GM18511 (cell line): ENCODE results near the gene COL3A1.

ENCODE experiments used
- ATAC-seq: cut with Tn5 transposase; IDR thresholded peaks from one replicate; pipeline ENCODE4 v1.9.1; 2021; ENCODE audit warnings: mild to moderate bottlenecking, moderate library complexity; ENCODE audit not compliant: unreplicated experiment

The COL3A1 gene

GRCh38 chr2:188974164-188974563, at the start of gene COL3A1:
Gene COL3A1, plus strand, starts transcription at chr2:188974373. Its CDS starts 117 bp downstream, at chr2:188974490.
- no peak for ATAC-seq

GRCh38 chr2:188928643-188929042, 45.5 kb upstream of the COL3A1 start:
- ATAC-seq, result no peak

DNA sequence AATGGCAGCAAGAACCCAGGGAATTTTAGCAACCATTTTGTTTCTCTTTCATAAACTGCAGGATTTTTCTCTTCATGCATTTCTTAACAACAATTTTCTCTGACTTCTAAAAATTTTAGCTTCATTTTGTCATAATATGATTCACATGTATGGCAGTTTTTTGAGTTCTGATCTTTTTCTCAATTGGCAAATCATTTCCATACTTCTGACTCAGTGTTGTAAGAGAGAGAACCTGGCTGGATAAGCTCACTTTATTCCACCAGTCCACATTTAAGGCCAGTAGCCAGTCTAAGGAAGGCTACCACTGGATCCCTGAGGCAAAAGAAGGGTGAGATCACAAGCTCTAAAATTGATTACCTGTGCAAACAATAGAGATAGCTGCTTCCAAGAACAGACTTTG, 42.8 kb upstream of the COL3A1 start:
- no peak for ATAC-seq

DNA sequence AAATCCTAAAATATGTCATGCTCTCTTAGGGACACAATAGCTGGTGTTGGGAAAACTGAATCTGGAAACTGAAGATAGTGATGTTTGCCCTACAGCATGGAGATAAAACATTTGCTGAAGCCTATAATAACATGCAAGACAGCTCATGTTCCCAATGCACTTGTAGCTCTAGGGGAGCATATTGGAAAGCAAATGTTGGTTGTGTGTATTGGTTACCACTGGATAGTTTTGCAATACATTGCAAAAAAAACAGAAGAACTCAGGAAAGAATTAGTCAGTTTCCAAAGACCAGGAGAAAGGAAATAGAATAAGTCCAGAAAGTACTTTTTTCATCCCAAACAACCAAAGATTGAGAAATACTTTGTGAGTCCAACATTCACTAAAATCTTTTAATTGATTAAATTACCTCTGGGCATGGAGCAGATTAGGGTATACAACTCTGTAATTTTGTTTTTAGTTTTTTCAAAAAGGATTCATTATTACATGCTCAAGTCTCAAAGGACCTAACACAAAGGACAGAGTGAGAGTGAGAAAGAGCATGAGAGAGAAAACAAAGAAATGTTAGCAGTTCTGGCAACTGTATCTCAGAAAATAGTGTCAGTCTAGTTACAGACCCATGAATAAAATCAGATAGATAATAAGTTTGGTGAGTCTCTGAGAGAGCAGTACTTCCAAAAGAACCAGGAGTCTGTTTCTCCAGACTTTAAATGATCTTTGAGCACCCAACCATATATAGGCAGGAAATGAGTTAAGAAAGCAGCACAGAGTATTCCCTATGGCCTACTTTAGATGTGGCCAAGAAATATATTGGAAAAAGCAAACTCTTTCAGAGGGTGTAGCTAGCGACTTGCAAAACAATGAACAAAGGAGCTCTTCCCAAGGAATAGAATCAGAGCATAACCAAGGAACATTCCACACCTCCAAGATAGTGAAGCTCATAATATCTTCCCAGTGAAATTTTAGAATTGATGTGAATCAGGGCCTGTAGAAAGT, 36.6 kb upstream of the COL3A1 start:
- no peak for ATAC-seq

DNA sequence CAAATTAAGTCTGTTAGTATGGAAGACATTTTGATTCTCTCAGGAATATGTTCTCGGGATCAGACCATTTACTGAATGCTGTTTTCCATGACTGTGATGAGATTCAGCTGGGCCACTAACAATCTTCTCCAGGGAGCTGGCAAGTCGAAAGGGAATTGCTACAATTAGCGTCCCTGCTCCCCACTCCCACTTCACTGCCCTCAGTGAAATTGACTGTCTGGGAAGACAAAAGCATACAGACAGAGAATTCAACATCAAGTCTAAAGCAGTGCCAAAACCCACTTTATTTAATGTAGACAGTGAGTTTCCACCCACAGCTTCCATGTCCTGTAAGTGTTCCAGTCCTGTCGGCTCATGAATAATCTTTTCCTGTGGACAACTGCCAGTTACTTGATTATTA, 34.0 kb upstream of the COL3A1 start:
- no peak for ATAC-seq

DNA sequence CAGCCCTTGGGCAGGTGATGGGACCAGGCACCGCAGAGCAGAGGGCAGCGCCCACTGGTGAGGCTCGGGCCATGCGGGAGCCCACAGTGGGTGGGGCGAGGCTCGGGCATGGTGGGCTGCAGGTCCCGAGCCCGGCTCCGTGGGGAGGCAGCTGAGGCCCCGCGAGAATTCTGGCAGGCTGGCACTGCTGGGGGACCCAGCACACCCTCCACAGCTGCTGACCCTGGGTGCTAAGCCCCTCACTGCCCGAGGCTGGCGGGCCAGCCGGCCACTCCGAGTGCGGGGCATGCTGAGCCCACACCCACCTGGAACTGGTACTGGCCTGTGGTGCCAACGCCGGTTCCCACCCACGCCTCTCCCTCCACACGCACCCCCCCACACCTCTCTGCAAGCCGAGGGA, 29.7 kb upstream of the COL3A1 start:
- ATAC-seq, result no peak

GRCh38 chr2:188949046-188949818, 24.9 kb upstream of the COL3A1 start:
- no peak for ATAC-seq

DNA sequence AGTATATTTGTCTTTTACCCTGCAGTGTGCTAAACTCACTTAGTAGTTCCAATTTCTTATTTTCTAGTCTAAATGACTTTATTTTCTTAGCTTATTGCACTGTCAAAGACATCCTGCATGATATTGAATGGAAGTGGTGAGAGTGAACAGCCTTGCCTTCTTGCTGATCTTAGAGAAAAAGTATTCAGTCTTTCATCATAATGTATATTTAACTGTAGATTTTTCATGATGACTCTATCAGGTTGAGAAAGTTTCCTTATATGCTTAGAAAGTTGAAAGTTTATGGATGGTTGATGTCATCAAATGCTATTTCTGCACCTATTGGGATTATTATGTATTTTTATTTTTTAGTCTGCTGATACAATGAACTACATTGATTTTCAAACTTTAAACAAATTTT, 21.3 kb upstream of the COL3A1 start:
- no peak for ATAC-seq

DNA sequence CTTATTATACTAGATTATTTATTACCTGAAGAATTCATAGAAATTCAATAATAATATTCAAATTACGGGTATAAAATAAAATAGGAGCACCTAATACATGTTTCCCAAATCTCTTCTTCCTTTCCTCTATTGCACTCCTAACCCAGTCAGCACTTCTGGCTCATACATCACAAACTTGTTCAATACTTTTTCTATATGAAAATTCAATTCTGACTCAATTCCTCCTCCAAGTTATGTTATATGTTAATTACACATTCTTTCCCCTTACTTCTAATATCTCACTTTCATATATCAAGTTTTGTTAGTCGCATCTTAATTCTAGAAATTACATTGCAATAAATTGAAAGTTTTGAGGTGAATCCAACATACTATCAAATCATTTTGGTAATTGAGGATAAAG, 17.9 kb upstream of the COL3A1 start:
- ATAC-seq, result no peak

DNA sequence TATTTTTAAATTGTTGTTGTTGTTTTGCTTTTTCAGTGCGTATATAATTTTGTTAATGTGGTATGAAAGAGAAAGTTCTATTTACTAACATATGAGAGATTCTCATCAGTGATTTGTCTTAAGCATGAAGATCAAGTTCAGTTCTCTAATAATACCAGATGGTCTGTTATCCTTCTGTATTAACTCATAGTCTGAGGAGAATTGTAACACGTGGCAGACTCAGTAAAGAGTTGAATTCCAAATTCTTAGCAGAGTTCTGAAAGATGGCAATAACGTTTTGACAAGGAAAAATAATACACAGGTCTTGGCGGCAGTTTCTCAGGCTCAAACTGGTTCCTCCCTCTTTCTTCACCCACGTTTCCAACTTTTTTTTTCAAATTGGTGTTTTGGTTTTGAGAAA, 17.2 kb upstream of the COL3A1 start:
- ATAC-seq, result no peak

GRCh38 chr2:188957646-188958045, 16.5 kb upstream of the COL3A1 start:
- no peak for ATAC-seq

- no peak for ATAC-seq
Measured at GRCh38 chr2:188963741-188964140, 10.4 kb upstream of the COL3A1 start.

DNA sequence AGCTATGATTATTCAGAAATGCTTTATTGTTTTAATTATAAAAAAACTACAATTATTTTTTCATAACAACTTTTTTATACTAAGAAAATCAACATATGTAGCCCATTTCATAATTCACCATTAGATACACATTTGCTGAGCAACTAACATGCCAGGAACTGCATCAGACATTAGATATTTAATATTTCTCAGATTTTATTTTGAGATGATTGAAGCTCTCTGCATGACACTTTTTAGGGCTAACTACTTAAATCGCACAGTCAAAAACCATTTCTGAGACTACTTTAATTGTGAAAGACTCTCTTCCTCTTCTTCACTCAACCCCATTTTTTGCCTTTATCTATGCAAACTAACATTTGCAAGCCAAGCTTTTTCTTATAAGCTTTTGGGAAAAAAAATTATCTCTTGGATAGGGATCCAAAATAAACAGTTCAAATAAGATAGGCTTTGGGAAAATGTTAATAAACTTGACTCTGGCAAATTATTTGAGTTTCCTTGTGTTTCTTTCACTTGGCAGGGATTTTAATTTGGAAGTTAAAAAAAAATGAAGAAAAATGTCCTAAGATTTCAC, 9.1 kb upstream of the COL3A1 start:
- ATAC-seq, result no peak

DNA sequence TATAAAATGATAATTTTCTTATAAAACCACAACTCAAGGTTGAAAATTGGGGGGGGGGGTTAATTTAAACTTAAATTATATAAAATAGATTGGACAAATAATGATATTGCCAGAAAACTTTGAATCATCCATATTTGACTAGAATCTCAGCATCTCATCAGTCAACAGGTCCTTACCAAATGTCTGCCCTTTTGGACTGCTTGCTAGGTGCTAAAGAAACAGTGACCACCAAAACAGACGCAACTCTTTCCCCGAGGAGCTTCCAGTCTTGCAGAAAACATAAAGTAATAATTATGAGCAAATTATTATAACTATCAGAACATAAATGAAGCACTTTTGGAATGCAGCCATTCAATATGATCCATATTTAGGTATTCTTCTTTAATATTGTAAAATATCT, 8.6 kb upstream of the COL3A1 start:
- no peak for ATAC-seq

- ATAC-seq, result no peak
Measured at GRCh38 chr2:188966079-188966571, 8.0 kb upstream of the COL3A1 start.

GRCh38 chr2:188966728-188967440, 7.3 kb upstream of the COL3A1 start:
- ATAC-seq, result no peak

GRCh38 chr2:188969236-188969635, 4.9 kb upstream of the COL3A1 start:
- ATAC-seq, result peak; percentile 27

DNA sequence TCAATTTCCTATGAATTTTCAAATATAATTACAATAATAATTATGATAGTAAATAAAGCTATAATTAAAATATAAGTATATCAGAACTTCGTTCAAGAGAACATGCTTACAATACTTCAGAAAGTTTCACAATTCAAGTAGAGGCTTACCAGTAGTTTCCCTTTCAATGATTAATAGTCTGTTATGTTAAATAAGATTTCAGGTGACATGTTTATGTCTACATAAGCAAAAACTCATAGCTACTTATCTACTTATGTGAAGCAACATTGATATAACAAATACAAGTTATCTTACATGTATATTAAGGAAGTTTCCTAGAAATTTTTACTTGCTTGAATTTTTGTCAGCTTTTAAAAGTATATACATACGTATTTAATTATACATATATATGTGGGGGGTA, 4.5 kb upstream of the COL3A1 start:
- ATAC-seq, result peak; percentile 50

DNA sequence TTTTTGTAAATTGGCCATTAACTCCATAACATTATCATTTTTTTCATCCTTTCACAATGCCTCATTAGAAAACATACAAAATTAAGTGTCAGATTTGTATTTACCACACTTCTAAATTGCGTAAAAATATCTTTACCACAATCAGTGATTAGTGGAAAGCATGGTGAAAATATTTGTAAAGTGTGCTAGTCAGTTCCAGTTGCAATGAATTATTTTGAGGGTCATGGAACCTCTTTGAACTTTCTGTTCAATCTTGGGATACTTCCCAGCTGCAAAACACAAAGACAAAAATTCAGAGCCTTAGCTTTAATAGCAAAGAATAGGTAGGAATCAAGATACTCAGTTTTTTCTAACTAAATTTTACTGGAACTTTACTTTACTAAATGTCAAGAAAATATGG, 4.0 kb upstream of the COL3A1 start:
- no peak for ATAC-seq

DNA sequence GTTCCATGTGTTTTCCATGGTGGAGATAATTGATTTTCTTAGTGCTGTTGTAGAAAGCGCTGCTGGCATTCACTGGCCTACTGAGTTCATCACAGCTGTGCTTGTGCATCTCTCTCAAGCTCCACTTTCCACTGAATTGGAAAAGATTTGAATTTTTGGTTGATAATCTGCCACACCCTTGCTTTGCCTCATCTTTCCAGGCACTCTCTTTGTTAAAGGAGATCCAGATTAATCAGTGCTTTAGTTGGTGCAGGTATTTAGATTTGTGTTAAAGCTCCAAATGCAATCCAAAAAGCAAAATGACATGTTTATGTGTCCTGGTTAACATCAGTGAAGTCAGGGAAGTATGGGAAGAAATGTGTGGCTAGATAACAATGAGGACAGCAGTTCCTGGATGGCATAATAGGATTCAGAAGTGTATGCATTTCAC, 2.7 kb upstream of the COL3A1 start:
- ATAC-seq, result no peak

DNA sequence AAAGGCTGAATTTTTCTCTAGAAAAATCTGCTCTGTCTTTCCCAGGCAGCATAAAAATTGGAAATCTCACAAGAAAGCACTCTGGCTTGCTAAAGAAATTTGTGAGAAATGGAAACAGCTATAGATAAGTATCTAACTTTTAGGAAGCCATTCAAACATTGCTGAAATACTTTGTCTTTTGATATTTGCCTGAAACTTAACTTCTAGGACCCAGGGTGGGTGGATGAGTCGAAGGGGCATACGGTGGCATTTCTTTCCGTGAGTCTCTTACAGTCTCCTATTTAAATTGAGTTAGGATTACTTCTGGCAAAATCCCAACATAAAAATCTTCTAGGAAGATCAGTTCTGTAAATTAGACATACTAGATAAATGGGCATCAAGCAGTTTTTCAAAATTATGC, 532 bp upstream of the COL3A1 start:
- no peak for ATAC-seq
